ENCODE results near the gene SRGAP3. TPM values are rescaled to one million over a fixed set of nuclear protein-coding genes. Genes with fewer than 3 reads are reported as not detected.

SRGAP3 gene
- total and polyA plus RNA-seq, 8 donors: 5.1 to 28.9 (median 22.4) TPM

GRCh38 chr3:9064251-9064650, 185.2 kb downstream of the SRGAP3 start:
- no peaks in the 10 kb centered on the region for H3K9me3 ChIP-seq
- TF ChIP-seq CTCF (IDR thresholded peaks at IDR 0.05): no peak
- H3K4me1 ChIP-seq: no peaks in the 10 kb centered on the region
- intact Hi-C loops (cut with DNase I): no loop called here
- H3K4me3 ChIP-seq: no peak overlapping the region
- no peaks in the 10 kb centered on the region for H3K36me3 ChIP-seq
- no peak for DNase-seq
- H3K27me3 ChIP-seq: no peaks in the 10 kb centered on the region
- no peak overlapping the region for H3K27ac ChIP-seq
- no peak for ATAC-seq

- H3K4me1 ChIP-seq: no peaks in the 10 kb centered on the region
- no peak for TF ChIP-seq CTCF (IDR thresholded peaks at IDR 0.05)
- H3K9me3 ChIP-seq: no peaks in the 10 kb centered on the region
- no peak overlapping the region for H3K4me3 ChIP-seq
- intact Hi-C loops (cut with DNase I): no loop called here
- H3K36me3 ChIP-seq: peaks cover 0 to 4% of the 10 kb centered on the region in 2 donors
- H3K27me3 ChIP-seq: no peaks in the 10 kb centered on the region
- H3K27ac ChIP-seq: no peak overlapping the region
- DNase-seq (no peak), ATAC-seq (no peak)
These were observed 186.9 kb downstream of the SRGAP3 start for GRCh38 chr3:9062570-9062969.

GRCh38 chr3:9061634-9062033, 187.8 kb downstream of the SRGAP3 start:
- no peaks in the 10 kb centered on the region for H3K27me3 ChIP-seq
- H3K4me3 ChIP-seq: no peak overlapping the region
- H3K4me1 ChIP-seq: no peaks in the 10 kb centered on the region
- ATAC-seq: no peak
- no peaks in the 10 kb centered on the region for H3K9me3 ChIP-seq
- DNase-seq: no peak
- no peak overlapping the region for H3K27ac ChIP-seq
- TF ChIP-seq CTCF (IDR thresholded peaks at IDR 0.05): no peak
- H3K36me3 ChIP-seq: peaks cover 0 to 4% of the 10 kb centered on the region in 2 donors
- intact Hi-C loops (cut with DNase I): no loop called here

GRCh38 chr3:9059489-9060400, 189.7 kb downstream of the SRGAP3 start:
- no peak for TF ChIP-seq CTCF (IDR thresholded peaks at IDR 0.05)
- intact Hi-C loops (cut with DNase I): no loop called here
- Histone ChIP-seq H3K36me3 (peaks cover 0 to 4% of the 10 kb centered on the region in 2 donors), H3K27ac (no peak overlapping the region), H3K9me3 (no peaks in the 10 kb centered on the region), H3K4me3 (no peak overlapping the region), H3K27me3 (no peaks in the 10 kb centered on the region), H3K4me1 (no peaks in the 10 kb centered on the region)
- no peak for ATAC-seq
- no peak for DNase-seq

- H3K4me1 ChIP-seq: no peaks in the 10 kb centered on the region
- intact Hi-C loops (cut with DNase I): no loop called here
- H3K36me3 ChIP-seq: peaks cover 0 to 4% of the 10 kb centered on the region in 2 donors
- DNase-seq (no peak), ATAC-seq (no peak)
- H3K27me3 ChIP-seq: no peaks in the 10 kb centered on the region
- H3K9me3 ChIP-seq: no peaks in the 10 kb centered on the region
- H3K27ac ChIP-seq: no peak overlapping the region
- no peak overlapping the region for H3K4me3 ChIP-seq
- no peak for TF ChIP-seq CTCF (IDR thresholded peaks at IDR 0.05)
These were observed 192.9 kb downstream of the SRGAP3 start for GRCh38 chr3:9056581-9056980.
